HEK293 (cell line): Measurements from ENCODE around the gene AP1G2.
A peak's percentile ranks its signal among the peaks of the same experiment; 100 is the strongest.

ENCODE experiments used
- HOXC10 ChIP-seq: sonication (generic); formaldehyde crosslinking; IDR thresholded peaks from 2 replicates; pipeline ENCODE4 v1.8.1; 2023; ENCODE audit warnings: mild to moderate bottlenecking, missing genetic modification reagents
- KLF16 ChIP-seq: fragments of 450-650 bp; formaldehyde crosslinking; IDR thresholded peaks from 2 replicates; pipeline ENCODE4 v1.5.1; 2017; ENCODE audit warnings: missing biosample characterization, missing genetic modification characterization
- MYNN ChIP-seq: fragments of 450-650 bp; formaldehyde crosslinking; IDR thresholded peaks from 2 replicates; pipeline ENCODE4 v1.5.1; 2016; ENCODE audit warnings: missing biosample characterization, missing genetic modification characterization, borderline replicate concordance
- OSR2 ChIP-seq: fragments of 450-650 bp; formaldehyde crosslinking; IDR thresholded peaks from 2 replicates; pipeline ENCODE4 v1.5.1; 2016; ENCODE audit warnings: missing biosample characterization, missing genetic modification characterization
- SP2 ChIP-seq: fragments of 450-650 bp; formaldehyde crosslinking; IDR thresholded peaks from 2 replicates; pipeline ENCODE4 v1.5.1; 2016; ENCODE audit warnings: missing biosample characterization, missing genetic modification characterization
- SP3 ChIP-seq: fragments of 450-650 bp; formaldehyde crosslinking; IDR thresholded peaks from 2 replicates; pipeline ENCODE4 v1.5.1; 2016; ENCODE audit warnings: missing biosample characterization, missing genetic modification characterization
- ZBTB7A ChIP-seq: fragments of 450-650 bp; formaldehyde crosslinking; IDR thresholded peaks from 2 replicates; pipeline ENCODE4 v1.5.1; 2016; ENCODE audit warnings: low read depth, missing biosample characterization, missing genetic modification characterization
- ZFHX2 ChIP-seq: fragments of 450-650 bp; formaldehyde crosslinking; conservative IDR thresholded peaks from 2 replicates; pipeline ENCODE4 v1.5.1; 2016; ENCODE audit warnings: missing biosample characterization, missing genetic modification characterization
- ZNF121 ChIP-seq: fragments of 450-650 bp; formaldehyde crosslinking; IDR thresholded peaks from 2 replicates; pipeline ENCODE4 v1.5.1; 2016; ENCODE audit warnings: missing biosample characterization, missing genetic modification characterization
- ZNF202 ChIP-seq: fragments of 450-650 bp; formaldehyde crosslinking; IDR thresholded peaks from 2 replicates; pipeline ENCODE4 v1.5.1; 2016; ENCODE audit warnings: missing biosample characterization, missing genetic modification characterization, borderline replicate concordance
- ZNF221 ChIP-seq: fragments of 450-650 bp; formaldehyde crosslinking; IDR thresholded peaks from 2 replicates; pipeline ENCODE4 v1.5.1; 2017; ENCODE audit warnings: missing biosample characterization, missing genetic modification characterization, borderline replicate concordance
- ZNF24 ChIP-seq: fragments of 450-650 bp; formaldehyde crosslinking; IDR thresholded peaks from 2 replicates; pipeline ENCODE4 v1.5.1; 2016; ENCODE audit warnings: missing biosample characterization, missing genetic modification characterization
- ZNF354C ChIP-seq: fragments of 450-650 bp; formaldehyde crosslinking; IDR thresholded peaks from 2 replicates; pipeline ENCODE4 v1.5.1; 2016; ENCODE audit warnings: missing biosample characterization, missing genetic modification characterization, low read depth, borderline replicate concordance
- ZNF501 ChIP-seq: fragments of 450-650 bp; formaldehyde crosslinking; IDR thresholded peaks from 2 replicates; pipeline ENCODE4 v1.5.1; 2016; ENCODE audit warnings: missing biosample characterization, missing genetic modification characterization
- ZNF529 ChIP-seq: fragments of 450-650 bp; formaldehyde crosslinking; IDR thresholded peaks from 2 replicates; pipeline ENCODE4 v1.5.1; 2017; ENCODE audit warnings: missing genetic modification characterization, missing biosample characterization; ENCODE audit not compliant: insufficient replicate concordance
- ZNF530 ChIP-seq: fragments of 450-650 bp; formaldehyde crosslinking; IDR thresholded peaks from 2 replicates; pipeline ENCODE4 v1.5.1; 2016; ENCODE audit warnings: low read depth, missing biosample characterization, missing genetic modification characterization
- ZNF560 ChIP-seq: fragments of 450-650 bp; formaldehyde crosslinking; IDR thresholded peaks from 2 replicates; pipeline ENCODE4 v1.5.1; 2017; ENCODE audit warnings: missing biosample characterization, missing genetic modification characterization, borderline replicate concordance
- ZNF660 ChIP-seq: fragments of 450-650 bp; IDR thresholded peaks from 2 replicates; pipeline ENCODE4 v1.5.1; 2018; ENCODE audit warnings: missing biosample characterization, mild to moderate bottlenecking, missing genetic modification characterization
- ZNF707 ChIP-seq: fragments of 450-650 bp; formaldehyde crosslinking; IDR thresholded peaks from 2 replicates; pipeline ENCODE4 v1.5.1; 2016; ENCODE audit warnings: missing biosample characterization, missing genetic modification characterization
- ZNF777 ChIP-seq: fragments of 450-650 bp; formaldehyde crosslinking; IDR thresholded peaks from 2 replicates; pipeline ENCODE4 v1.5.1; 2017; ENCODE audit warnings: missing biosample characterization, missing genetic modification characterization, borderline replicate concordance
- ZNF785 ChIP-seq: fragments of 450-650 bp; formaldehyde crosslinking; IDR thresholded peaks from 2 replicates; pipeline ENCODE4 v1.5.1; 2016; ENCODE audit warnings: missing biosample characterization, missing genetic modification characterization
- ZNF792 ChIP-seq: fragments of 450-650 bp; formaldehyde crosslinking; IDR thresholded peaks from 2 replicates; pipeline ENCODE4 v1.5.1; 2016; ENCODE audit warnings: missing biosample characterization, missing genetic modification characterization
- TF ChIP-seq, protein P1 (sequence below): fragments of 450-650 bp; IDR thresholded peaks from 2 replicates; pipeline ENCODE4 v1.5.1; 2018; ENCODE audit warnings: missing biosample characterization, missing genetic modification characterization
- TF ChIP-seq, protein P2 (sequence below): fragments of 450-650 bp; formaldehyde crosslinking; IDR thresholded peaks from 2 replicates; pipeline ENCODE4 v1.5.1; 2016; ENCODE audit warnings: missing biosample characterization, missing genetic modification characterization
- TF ChIP-seq, protein P3 (sequence below): fragments of 450-650 bp; formaldehyde crosslinking; IDR thresholded peaks from 2 replicates; pipeline ENCODE4 v1.5.1; 2017; ENCODE audit warnings: missing biosample characterization, missing genetic modification characterization
- TF ChIP-seq, protein P4 (sequence below): fragments of 450-650 bp; formaldehyde crosslinking; IDR thresholded peaks from 2 replicates; pipeline ENCODE4; 2016; ENCODE audit warnings: missing biosample characterization, missing genetic modification characterization
- TF ChIP-seq, protein P5 (sequence below): fragments of 450-650 bp; formaldehyde crosslinking; IDR thresholded peaks from 2 replicates; pipeline ENCODE4 v1.5.1; 2016; ENCODE audit warnings: missing biosample characterization, missing genetic modification characterization
- TF ChIP-seq, protein P6 (sequence below): sonication (generic); formaldehyde crosslinking; IDR thresholded peaks from 2 replicates; pipeline ENCODE4 v1.8.1; 2022; ENCODE audit warnings: mild to moderate bottlenecking, moderate library complexity, missing genetic modification reagents

The AP1G2 gene

DNA sequence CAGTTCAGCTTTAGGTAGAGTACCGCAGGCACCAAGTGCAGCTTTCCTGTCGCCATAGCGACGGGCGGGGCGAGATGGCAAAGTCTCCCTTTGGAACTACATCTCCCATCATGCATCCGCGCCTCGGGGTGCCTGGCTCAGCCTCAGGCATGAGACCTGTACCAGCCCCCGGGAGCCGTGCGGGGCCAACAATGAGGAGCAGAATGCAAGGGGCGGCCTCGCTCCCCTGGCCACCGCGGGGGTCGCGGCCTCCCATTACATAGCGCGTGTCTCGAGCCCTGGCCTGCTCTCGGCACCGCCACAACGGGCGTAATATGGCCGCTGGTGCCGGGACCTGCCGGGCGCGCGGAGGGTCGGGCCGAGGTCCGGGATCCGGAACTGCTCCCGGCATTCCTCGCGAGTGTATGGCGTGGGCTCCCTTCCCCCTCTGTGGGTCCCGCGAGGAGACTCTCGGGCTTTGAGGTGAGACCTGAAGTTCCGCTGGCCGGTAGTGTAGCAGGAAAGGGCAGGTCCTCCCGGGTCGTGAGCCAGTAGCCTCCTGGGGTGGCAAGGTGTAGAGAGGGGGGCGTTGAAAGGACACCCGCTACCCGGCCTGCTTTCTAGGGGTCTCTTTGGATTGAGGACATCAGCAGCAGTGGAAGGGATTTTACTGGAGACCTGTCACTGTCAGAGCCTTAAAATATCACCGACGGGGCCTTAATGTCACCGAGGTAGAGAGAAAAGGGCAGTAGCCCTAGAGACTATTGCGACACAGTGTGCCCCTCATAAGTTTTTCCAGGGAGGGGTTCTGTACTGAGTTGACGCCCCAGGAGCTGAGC, 11.5 kb downstream of the AP1G2 start, which contains the start of gene THTPA (continued):
- TF ChIP-seq, protein P1, sequence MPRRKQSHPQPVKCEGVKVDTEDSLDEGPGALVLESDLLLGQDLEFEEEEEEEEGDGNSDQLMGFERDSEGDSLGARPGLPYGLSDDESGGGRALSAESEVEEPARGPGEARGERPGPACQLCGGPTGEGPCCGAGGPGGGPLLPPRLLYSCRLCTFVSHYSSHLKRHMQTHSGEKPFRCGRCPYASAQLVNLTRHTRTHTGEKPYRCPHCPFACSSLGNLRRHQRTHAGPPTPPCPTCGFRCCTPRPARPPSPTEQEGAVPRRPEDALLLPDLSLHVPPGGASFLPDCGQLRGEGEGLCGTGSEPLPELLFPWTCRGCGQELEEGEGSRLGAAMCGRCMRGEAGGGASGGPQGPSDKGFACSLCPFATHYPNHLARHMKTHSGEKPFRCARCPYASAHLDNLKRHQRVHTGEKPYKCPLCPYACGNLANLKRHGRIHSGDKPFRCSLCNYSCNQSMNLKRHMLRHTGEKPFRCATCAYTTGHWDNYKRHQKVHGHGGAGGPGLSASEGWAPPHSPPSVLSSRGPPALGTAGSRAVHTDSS (tag by site-specific recombination): no peak; the same call in 1 of the 2 replicates
- TF ChIP-seq OSR2 (tag by site-specific recombination): no peak; the same call in 1 of the 2 replicates
- no peak for TF ChIP-seq ZNF777 (tag by site-specific recombination)
- peak; percentile 79 for TF ChIP-seq SP3 (tag by site-specific recombination)
- TF ChIP-seq ZNF354C (tag by site-specific recombination): no peak
- TF ChIP-seq, protein P2, sequence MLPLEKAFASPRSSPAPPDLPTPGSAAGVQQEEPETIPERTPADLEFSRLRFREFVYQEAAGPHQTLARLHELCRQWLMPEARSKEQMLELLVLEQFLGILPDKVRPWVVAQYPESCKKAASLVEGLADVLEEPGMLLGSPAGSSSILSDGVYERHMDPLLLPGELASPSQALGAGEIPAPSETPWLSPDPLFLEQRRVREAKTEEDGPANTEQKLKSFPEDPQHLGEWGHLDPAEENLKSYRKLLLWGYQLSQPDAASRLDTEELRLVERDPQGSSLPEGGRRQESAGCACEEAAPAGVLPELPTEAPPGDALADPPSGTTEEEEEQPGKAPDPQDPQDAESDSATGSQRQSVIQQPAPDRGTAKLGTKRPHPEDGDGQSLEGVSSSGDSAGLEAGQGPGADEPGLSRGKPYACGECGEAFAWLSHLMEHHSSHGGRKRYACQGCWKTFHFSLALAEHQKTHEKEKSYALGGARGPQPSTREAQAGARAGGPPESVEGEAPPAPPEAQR (tag by site-specific recombination): no peak
- no peak for TF ChIP-seq ZNF530 (tag by site-specific recombination)
- TF ChIP-seq KLF16 (tag by site-specific recombination): peak; percentile 72; the same call in 1 of the 2 replicates
- TF ChIP-seq, protein P3, sequence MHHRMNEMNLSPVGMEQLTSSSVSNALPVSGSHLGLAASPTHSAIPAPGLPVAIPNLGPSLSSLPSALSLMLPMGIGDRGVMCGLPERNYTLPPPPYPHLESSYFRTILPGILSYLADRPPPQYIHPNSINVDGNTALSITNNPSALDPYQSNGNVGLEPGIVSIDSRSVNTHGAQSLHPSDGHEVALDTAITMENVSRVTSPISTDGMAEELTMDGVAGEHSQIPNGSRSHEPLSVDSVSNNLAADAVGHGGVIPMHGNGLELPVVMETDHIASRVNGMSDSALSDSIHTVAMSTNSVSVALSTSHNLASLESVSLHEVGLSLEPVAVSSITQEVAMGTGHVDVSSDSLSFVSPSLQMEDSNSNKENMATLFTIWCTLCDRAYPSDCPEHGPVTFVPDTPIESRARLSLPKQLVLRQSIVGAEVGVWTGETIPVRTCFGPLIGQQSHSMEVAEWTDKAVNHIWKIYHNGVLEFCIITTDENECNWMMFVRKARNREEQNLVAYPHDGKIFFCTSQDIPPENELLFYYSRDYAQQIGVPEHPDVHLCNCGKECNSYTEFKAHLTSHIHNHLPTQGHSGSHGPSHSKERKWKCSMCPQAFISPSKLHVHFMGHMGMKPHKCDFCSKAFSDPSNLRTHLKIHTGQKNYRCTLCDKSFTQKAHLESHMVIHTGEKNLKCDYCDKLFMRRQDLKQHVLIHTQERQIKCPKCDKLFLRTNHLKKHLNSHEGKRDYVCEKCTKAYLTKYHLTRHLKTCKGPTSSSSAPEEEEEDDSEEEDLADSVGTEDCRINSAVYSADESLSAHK: no peak
- no peak; the same call in 1 of the 2 replicates for TF ChIP-seq ZNF501 (tag by site-specific recombination)
- peak; percentile 97 for TF ChIP-seq ZBTB7A (tag by site-specific recombination)
- no peak; the same call in 1 of the 2 replicates for TF ChIP-seq ZNF660 (tag by site-specific recombination)
- no peak for TF ChIP-seq MYNN
- TF ChIP-seq, protein P4, sequence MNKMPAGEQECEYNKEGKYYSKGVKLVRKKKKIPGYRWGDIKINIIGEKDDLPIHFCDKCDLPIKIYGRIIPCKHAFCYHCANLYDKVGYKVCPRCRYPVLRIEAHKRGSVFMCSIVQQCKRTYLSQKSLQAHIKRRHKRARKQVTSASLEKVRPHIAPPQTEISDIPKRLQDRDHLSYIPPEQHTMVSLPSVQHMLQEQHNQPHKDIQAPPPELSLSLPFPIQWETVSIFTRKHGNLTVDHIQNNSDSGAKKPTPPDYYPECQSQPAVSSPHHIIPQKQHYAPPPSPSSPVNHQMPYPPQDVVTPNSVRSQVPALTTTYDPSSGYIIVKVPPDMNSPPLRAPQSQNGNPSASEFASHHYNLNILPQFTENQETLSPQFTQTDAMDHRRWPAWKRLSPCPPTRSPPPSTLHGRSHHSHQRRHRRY (tag by site-specific recombination): no peak
- no peak for TF ChIP-seq ZNF221 (tag by site-specific recombination)
- peak; percentile 74; the same call in 1 of the 2 replicates for TF ChIP-seq ZNF24
- TF ChIP-seq ZFHX2 (tag by site-specific recombination): 0 out of 2 replicates have a peak, but pooled peaks have one; percentile 28
- TF ChIP-seq, protein P5, sequence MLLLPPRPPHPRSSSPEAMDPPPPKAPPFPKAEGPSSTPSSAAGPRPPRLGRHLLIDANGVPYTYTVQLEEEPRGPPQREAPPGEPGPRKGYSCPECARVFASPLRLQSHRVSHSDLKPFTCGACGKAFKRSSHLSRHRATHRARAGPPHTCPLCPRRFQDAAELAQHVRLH: no peak; the same call in 1 of the 2 replicates
- TF ChIP-seq, protein P6, sequence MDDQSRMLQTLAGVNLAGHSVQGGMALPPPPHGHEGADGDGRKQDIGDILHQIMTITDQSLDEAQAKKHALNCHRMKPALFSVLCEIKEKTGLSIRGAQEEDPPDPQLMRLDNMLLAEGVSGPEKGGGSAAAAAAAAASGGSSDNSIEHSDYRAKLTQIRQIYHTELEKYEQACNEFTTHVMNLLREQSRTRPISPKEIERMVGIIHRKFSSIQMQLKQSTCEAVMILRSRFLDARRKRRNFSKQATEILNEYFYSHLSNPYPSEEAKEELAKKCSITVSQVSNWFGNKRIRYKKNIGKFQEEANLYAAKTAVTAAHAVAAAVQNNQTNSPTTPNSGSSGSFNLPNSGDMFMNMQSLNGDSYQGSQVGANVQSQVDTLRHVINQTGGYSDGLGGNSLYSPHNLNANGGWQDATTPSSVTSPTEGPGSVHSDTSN (CRISPR knock-in tag): 0 out of 2 replicates have a peak, but pooled peaks have one; percentile 55
- TF ChIP-seq ZNF707: no peak
- TF ChIP-seq SP2: peak; percentile 61
- no peak for TF ChIP-seq ZNF560
- no peak for TF ChIP-seq ZNF792 (tag by site-specific recombination)
- TF ChIP-seq ZNF121 (tag by site-specific recombination): no peak; the same call in 1 of the 2 replicates
- TF ChIP-seq HOXC10: no peak
- no peak for TF ChIP-seq ZNF202 (tag by site-specific recombination)
- peak; percentile 54; the same call in 1 of the 2 replicates for TF ChIP-seq ZNF785 (tag by site-specific recombination)
- no peak for TF ChIP-seq ZNF529
